ENCODE results near the gene ZXDC. TPM values are rescaled to one million over a fixed set of nuclear protein-coding genes. Genes with fewer than 3 reads are reported as not detected.

ZXDC gene
- total RNA-seq, 1 donor from 2014 or later: 36.8 TPM

DNA sequence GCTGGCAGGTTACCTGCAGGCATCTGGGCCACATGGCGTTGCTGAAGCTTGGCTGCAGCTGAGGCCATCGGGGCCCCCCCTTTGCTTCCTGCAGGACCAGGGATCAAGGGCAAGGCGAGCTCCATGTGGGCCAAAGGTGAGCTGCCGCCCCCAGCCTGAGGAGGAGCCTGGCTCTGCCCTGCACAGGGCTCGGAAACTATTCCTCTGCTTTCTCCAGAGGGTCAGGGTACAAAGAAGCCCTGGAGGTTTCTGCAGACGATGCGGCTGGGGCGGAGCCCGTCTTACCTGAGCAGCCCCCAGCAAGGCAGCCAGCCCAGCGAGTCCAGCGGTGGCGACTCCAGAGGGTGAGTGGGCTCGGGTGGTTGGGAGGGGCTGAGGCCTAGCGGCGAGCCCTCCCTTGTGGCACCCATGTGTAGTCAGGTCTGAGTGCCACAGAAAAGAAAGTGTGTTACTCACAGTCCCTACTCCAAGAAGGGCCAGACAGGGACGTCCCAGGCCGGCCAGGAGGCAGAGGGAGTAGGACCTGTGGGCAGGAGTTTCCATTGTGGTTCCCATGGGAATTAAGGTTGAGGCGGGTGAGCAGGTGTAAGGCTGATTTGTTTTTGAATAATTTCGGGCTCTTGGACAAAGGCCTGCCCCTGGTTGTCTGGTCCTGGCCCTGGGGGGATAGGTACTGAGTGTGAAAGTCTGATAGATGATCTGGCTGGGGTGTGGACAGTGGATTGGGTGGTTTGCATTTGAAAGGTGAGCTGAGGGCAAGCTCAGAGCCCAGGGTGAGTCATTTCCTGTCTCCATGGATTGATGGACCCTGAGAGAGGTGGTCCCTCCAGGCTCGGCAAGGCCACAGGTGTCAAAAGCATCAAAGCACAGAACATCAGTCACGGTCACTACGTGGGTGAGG lies 55.6 kb downstream of the ZXDC start:
- H3K9me3 ChIP-seq: no peaks in the 10 kb centered on the region
- peak; percentile 70 to 91 for DNase-seq (ENCODE audit: extremely low spot score in 2 of 2)
- intact Hi-C loops (cut with DNase I): no loop called here
- H3K4me3 ChIP-seq: no peak overlapping the region
- no peak overlapping the region for H3K27ac ChIP-seq
- H3K4me1 ChIP-seq: no peaks in the 10 kb centered on the region
- TF ChIP-seq CTCF (IDR thresholded peaks at IDR 0.05) (no peak), POLR2A (IDR thresholded peaks at IDR 0.05) (no peak), POLR2AphosphoS5 (IDR thresholded peaks at IDR 0.05; ENCODE audit: insufficient read depth in 1 of 2, low read depth in 1 of 2) (no peak)
- no peaks in the 10 kb centered on the region for H3K36me3 ChIP-seq
- H3K27me3 ChIP-seq: no peaks in the 10 kb centered on the region

GRCh38 chr3:126419151-126419703 lies 56.5 kb downstream of the ZXDC start:
- Histone ChIP-seq H3K27me3 (no peaks in the 10 kb centered on the region), H3K4me3 (no peak overlapping the region), H3K36me3 (no peaks in the 10 kb centered on the region), H3K4me1 (no peaks in the 10 kb centered on the region), H3K27ac (no peak overlapping the region), H3K9me3 (no peaks in the 10 kb centered on the region)
- DNase-seq (ENCODE audit: extremely low spot score in 2 of 2): no peak
- intact Hi-C loops (cut with DNase I): no loop called here
- TF ChIP-seq POLR2A (IDR thresholded peaks at IDR 0.05) (no peak), CTCF (IDR thresholded peaks at IDR 0.05) (no peak)

DNA sequence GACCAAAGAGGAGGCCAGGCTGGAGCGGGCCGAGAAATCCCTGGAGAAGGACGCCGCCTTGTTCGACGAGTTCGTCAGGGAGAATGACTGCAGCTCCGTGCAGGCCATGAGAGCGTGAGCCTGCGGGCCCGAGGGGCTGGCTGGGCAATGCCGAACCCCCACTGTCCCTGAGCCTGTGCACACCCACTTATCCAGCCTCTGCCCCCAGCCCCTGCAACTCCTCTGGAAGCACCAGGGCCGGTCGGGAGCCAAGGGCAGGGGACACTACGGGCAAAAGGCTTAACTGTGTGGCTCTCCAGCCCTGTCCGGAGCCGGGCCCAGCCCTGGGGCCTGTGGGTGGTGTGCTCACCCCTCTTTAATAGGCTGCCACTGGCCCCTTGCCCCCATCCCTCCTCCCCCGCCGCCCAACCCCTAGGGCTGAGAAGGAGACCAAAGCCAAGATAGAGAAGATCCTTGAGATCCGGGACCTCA lies 57.0 kb downstream of the ZXDC start:
- H3K27me3 ChIP-seq: no peaks in the 10 kb centered on the region
- TF ChIP-seq POLR2A (IDR thresholded peaks at IDR 0.05): no peak
- TF ChIP-seq CTCF (IDR thresholded peaks at IDR 0.05): no peak
- no peak for TF ChIP-seq POLR2AphosphoS5 (IDR thresholded peaks at IDR 0.05; ENCODE audit: insufficient read depth in 1 of 2, low read depth in 1 of 2)
- H3K9me3 ChIP-seq: no peaks in the 10 kb centered on the region
- no peak overlapping the region for H3K27ac ChIP-seq
- no peaks in the 10 kb centered on the region for H3K36me3 ChIP-seq
- intact Hi-C loops (cut with DNase I): no loop called here
- no peaks in the 10 kb centered on the region for H3K4me1 ChIP-seq
- H3K4me3 ChIP-seq: no peak overlapping the region
- no peak for DNase-seq (ENCODE audit: extremely low spot score in 2 of 2)

DNA sequence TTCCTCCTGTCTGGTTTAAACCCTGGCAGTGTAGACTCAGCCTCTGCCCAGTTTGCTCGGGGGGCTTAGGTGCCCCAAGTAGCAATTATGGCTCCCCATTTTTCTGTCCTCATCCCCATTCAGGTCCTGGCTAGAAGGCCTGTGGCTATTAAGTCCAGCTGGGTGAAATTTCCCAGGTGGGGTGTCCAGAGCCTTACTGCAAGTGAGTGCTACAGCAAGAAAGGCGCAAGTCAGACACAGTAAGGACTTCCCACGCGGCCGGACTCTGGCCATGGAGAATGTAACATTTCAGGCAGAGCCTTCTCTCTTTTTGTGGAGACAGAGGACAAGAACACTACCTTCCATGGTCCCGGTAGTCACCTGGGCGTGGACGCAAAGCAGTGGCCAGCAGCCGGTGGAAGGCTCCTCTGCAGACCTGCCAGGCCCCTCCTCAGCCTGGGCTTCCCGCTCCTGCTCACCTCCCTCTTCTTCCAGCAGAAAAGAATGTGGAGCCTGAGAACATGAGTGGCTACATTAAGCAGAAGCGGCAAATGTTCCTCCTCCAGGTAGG lies 57.6 kb downstream of the ZXDC start:
- TF ChIP-seq POLR2A (IDR thresholded peaks at IDR 0.05) (no peak), CTCF (IDR thresholded peaks at IDR 0.05) (no peak), POLR2AphosphoS5 (IDR thresholded peaks at IDR 0.05; ENCODE audit: insufficient read depth in 1 of 2, low read depth in 1 of 2) (no peak)
- no peak overlapping the region for H3K4me3 ChIP-seq
- H3K27ac ChIP-seq: no peak overlapping the region
- intact Hi-C loops (cut with DNase I): no loop called here
- no peaks in the 10 kb centered on the region for H3K36me3 ChIP-seq
- DNase-seq (ENCODE audit: extremely low spot score in 2 of 2): no peak
- H3K4me1 ChIP-seq: no peaks in the 10 kb centered on the region
- no peaks in the 10 kb centered on the region for H3K27me3 ChIP-seq
- no peaks in the 10 kb centered on the region for H3K9me3 ChIP-seq

DNA sequence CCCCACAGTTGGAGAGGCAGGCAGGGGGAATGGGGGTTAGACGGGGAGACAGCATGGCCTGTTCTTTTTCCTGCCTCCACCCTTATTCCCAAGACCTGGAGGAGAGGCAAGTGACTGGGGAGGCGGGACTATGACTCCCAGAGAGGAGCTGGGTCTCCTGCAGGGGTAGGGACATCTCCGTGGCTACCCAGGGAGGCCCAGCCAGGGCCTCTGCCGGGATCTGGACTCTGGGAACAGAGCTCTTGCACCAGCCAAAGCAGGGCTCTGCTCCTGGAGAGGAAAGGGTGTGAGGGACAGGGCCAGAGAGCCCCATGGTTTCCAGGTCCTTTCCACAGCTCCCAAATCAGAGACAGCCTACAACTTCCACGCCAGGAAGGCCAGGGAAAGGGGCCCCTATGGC lies 58.2 kb downstream of the ZXDC start:
- DNase-seq (ENCODE audit: extremely low spot score in 2 of 2): no peak
- Histone ChIP-seq H3K4me3 (no peak overlapping the region), H3K36me3 (no peaks in the 10 kb centered on the region), H3K4me1 (no peaks in the 10 kb centered on the region), H3K27me3 (no peaks in the 10 kb centered on the region), H3K9me3 (no peaks in the 10 kb centered on the region), H3K27ac (no peak overlapping the region)
- TF ChIP-seq POLR2A (IDR thresholded peaks at IDR 0.05): no peak
- TF ChIP-seq CTCF (IDR thresholded peaks at IDR 0.05): no peak
- TF ChIP-seq POLR2AphosphoS5 (IDR thresholded peaks at IDR 0.05; ENCODE audit: insufficient read depth in 1 of 2, low read depth in 1 of 2): no peak
- intact Hi-C loops (cut with DNase I): no loop called here
